GM04504 (cell line): ENCODE measurements around the gene KCTD8.
"Not testable (repeated sequence)": the region's sequence is repeated elsewhere in the genome, so short reads cannot be mapped to it uniquely, and the experiment has no call there.

Experiments
- DNase-seq: peaks from one replicate; pipeline ENCODE4 v3.0.0-alpha.2; 2012; ENCODE audit warnings: low read depth

The KCTD8 gene

GRCh38 chr4:44326741-44327140, 121.9 kb downstream of the KCTD8 start:
- no peak for DNase-seq

DNA sequence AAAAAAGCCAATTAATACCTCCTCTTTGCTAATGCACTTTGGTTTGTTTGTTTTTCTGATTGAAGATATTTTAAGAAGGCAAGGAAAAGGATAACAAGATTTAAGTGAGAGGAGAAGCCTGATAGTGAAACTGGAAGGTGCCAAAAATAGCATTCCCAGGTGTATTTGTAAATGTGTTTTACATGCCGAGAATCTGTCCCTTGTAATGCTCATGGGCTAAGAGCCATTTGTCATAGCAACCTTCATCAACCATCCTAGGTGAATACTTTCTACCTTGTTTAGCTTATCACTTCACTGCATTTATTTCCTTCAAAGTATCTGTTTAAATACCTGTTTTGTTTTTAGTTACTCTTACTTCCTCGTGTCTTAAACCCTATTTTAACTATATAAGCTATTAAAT, 127.8 kb downstream of the KCTD8 start:
- DNase-seq: no peak

DNA sequence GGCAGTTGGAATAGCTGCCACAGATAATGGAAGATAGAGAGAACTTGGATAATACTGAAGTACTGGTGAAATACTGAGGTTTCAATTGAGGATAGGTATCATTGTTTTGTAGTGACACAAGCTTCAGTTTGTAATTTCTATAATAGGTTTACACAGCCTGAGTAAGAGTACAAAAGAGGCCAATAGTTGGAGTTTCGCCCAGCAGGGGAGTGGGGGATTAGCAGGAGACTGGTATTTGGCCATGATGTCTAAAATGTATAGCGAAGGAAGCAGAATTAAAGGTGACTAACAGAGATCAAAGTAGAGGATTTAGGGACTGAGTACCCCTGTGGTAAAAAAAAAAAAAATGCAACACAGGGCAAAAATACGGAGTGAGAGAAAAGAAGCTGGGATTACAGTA, 129.5 kb downstream of the KCTD8 start:
- no peak for DNase-seq

- no peak for DNase-seq
These were observed 134.9 kb downstream of the KCTD8 start for GRCh38 chr4:44313702-44314101.

DNA sequence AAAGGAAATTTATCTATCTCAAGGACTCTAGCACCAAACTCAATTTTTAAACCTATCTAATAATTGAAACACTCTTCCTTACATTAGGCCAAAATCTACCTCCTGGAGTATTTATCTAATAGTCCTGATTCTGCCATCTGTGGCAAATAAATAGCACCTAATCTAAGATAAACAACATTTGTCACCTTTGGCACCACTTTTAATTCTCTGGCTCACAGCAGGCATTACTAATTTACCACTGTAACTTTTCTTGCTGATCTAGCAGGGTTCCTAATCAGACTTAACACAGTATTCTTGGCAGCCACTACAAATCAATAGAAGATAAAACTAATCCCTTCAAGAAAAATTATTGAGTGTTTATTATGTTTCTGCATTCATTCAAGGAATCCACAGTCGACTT, 161.1 kb downstream of the KCTD8 start:
- no peak for DNase-seq

GRCh38 chr4:44279469-44279868, 169.1 kb downstream of the KCTD8 start:
- no peak for DNase-seq

- no peak for DNase-seq
These were observed 169.5 kb downstream of the KCTD8 start for GRCh38 chr4:44279066-44279465.

DNA sequence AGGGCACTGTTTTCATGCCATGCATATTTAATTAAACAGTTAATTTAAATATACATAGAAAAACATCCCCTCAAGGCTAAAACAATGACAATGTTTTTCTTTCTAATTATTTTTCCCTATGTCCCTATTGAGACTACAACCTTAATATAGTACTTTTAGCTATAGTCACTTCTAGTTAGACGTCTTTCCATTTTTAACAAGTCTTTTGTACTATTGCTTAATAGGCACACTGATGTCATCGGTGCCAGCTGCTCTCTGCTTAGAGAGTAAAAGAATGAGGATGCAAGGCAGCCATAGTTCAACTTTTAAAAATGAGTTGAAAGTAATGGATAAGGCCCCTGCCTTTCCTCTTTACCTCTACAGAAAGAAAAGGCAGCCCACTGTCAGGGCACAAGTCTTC, 191.1 kb downstream of the KCTD8 start:
- no peak for DNase-seq

DNA sequence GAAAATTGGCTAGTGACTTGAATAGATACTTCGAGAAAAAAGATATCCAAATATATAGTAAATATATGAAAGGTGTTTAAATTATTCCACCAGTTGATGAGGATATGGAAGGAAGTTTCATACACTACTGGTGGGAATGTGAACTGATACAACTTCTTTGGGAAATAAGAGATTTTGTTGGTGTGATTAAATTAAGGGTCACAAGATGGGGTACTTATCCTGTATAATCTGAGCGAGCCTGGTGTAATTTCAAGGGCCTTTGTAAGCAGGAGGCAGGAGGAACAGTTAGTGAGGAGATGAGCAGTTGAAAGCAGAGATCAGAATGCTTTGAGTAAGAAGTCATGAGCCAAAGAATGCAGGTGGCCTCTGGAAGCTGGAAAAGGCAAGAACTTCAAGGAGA, 192.2 kb downstream of the KCTD8 start:
- no peak for DNase-seq

GRCh38 chr4:44237643-44238042, 211.0 kb downstream of the KCTD8 start:
- DNase-seq: no peak

DNA sequence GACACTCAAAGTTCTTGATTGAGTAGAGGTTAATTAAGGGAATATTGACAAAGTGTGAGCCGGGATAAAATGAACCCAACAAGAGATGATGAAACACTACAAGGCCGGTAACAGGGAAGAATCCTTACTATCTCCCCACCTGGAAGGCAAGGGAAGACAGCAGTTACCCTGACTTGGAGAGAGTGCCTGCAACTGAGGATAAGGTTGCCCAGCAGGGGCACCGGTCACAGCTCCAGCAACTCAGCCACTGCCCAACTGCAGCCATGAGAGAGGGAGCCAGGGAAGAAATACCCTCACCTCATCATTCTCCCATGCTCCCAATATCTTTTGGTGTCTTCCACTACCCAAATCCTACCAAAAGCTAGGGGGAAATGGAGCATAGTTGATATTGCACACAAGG, 212.7 kb downstream of the KCTD8 start:
- no peak for DNase-seq

DNA sequence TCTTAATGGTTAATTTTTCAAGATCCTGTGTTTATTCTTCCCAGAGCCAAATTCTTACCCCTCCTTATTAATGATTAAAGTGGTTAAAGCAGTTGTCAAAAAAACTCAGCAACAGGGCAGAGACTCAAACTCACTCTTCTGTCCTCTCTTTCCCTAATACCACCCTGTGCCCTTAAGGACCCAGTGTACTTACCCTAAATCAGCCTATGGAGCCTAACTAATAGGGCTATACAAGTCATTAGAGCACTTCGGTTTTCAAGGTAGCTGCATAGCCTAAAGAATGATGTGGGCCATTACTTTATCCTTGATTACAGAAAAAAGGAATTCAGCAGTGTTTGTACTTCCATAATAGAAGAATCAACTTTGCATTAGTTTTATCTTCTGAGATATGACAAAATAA, 216.3 kb downstream of the KCTD8 start:
- DNase-seq: no peak

- no peak for DNase-seq
These were observed 217.6 kb downstream of the KCTD8 start for GRCh38 chr4:44231006-44231405.

- DNase-seq: no peak
These were observed 220.3 kb downstream of the KCTD8 start for GRCh38 chr4:44228326-44228725.

- no peak for DNase-seq
These were observed 227.2 kb downstream of the KCTD8 start for GRCh38 chr4:44221407-44221806.

- no peak for DNase-seq
These were observed 237.9 kb downstream of the KCTD8 start for GRCh38 chr4:44210750-44211149.

GRCh38 chr4:44196796-44197195, 251.8 kb downstream of the KCTD8 start:
- no peak for DNase-seq

GRCh38 chr4:44194365-44194764, 254.2 kb downstream of the KCTD8 start:
- no peak for DNase-seq

GRCh38 chr4:44186850-44187246, 261.8 kb downstream of the KCTD8 start:
- DNase-seq: no peak

- no peak for DNase-seq
These were observed 262.3 kb downstream of the KCTD8 start for GRCh38 chr4:44186096-44186849.

DNA sequence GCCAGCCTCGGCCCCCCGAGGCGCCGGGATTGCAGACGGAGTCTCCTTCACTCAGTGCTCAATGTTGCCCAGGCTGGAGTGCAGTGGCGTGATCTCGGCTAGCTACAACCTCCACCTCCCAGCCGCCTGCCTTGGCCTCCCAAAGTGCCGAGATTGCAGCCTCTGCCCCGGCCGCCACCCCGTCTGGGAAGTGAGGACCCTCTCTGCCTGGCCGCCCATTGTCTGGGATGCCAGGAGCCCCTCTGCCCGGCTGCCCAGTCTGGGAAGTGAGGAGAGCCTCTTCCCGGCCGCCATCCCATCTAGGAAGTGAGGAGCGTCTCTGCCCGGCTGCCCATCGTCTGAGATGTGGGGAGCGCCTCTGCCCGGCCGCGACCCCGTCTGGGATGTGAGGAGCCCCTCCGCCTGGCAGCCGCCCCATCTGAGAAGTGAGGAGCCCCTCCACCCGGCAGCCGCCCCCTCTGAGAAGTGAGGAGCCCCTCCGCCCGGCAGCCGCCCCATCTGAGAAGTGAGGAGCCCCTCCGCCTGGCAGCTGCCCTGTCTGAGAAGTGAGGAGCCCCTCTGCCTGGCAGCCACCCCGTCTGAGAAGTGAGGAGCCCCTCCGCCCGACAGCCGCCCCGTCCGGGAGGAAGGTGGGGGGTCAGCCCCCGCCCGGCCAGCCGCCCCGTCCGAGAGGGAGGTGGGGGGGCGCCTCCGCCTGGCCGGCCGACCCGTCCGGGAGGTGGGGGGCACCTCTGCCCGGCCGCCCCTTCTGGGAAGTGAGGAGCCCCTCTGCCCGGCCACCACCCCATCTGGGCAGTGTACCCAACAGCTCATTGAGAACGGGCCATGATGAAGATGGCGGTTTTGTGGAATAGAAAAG, 266.9 kb downstream of the KCTD8 start:
- not testable (repeated sequence) for DNase-seq

GRCh38 chr4:44167766-44168165, 280.8 kb downstream of the KCTD8 start:
- DNase-seq: not testable (repeated sequence)

GRCh38 chr4:44165938-44166337, 282.7 kb downstream of the KCTD8 start:
- no peak for DNase-seq
